CD4-positive, alpha-beta T cell (primary cell): ENCODE measurements around the gene TRIM67. TPM values are rescaled to one million over a fixed set of nuclear protein-coding genes. Genes with fewer than 3 reads are reported as not detected.

Experiments used
- ATAC-seq: fragments of 200-7000 bp; cut with Tn5 transposase; one replicate; pipeline ENCODE4 v1.10.0; 2022; ENCODE audit warnings: mild to moderate bottlenecking; ENCODE audit not compliant: poor library complexity
- CTCF ChIA-PET: fragments of 350-600 bp; sonication (Branson Sonifier 250); formaldehyde crosslinking; loops from one replicate; lab custom pipeline; 2021; ENCODE audit warnings: antibody characterized with exemption, inconsistent platforms; lab: Charles Lee
- POLR2A ChIA-PET: fragments of 350-600 bp; sonication (Branson Sonifier 250); formaldehyde crosslinking; loops from one replicate; lab custom pipeline; 2021; ENCODE audit warnings: antibody characterized with exemption, inconsistent platforms; lab: Charles Lee
- DNase-seq, 14 experiments: peaks; one replicate each; pipeline ENCODE4 v3.0.0-alpha.2; 2013 to 2020; ENCODE audit warnings: mixed read lengths in 2 of 14
- H3K27ac ChIP-seq, 2 donors: one replicate each; pipeline versions ENCODE4 v1.5.1 to v1.7.0; 2013; ENCODE audit warnings: low read length in 2 of 2, low read depth in 1 of 2, mild to moderate bottlenecking in 1 of 2
- H3K27me3 ChIP-seq, 2 experiments: 1 replicate in 1 of 2; 2 replicates in 1 of 2; pipeline versions ENCODE4 v1.6.1 to v1.7.0; 2013; ENCODE audit warnings: low read length in 2 of 2, control low read depth in 1 of 2, mild to moderate bottlenecking in 1 of 2, moderate library complexity in 1 of 2; ENCODE audit not compliant: insufficient read depth in 2 of 2, control insufficient read depth in 1 of 2
- H3K36me3 ChIP-seq: one replicate; pipeline ENCODE4 v1.6.1; 2013; ENCODE audit warnings: low read length, control low read depth; ENCODE audit not compliant: insufficient read depth
- H3K4me1 ChIP-seq: one replicate; pipeline ENCODE4 v1.6.1; 2013; ENCODE audit warnings: low read length, control low read depth; ENCODE audit not compliant: insufficient read depth
- H3K4me3 ChIP-seq: one replicate; pipeline ENCODE4 v1.5.1; 2013; ENCODE audit warnings: mild to moderate bottlenecking, low read length, moderate library complexity
- H3K9me3 ChIP-seq, 2 experiments: 1 replicate in 1 of 2; 2 replicates in 1 of 2; pipeline versions ENCODE4 v1.6.1 to v1.7.0; 2013; ENCODE audit warnings: low read length in 2 of 2, mild to moderate bottlenecking in 2 of 2, control low read depth in 1 of 2, moderate library complexity in 1 of 2; ENCODE audit not compliant: control insufficient read depth in 1 of 2, insufficient read depth in 1 of 2
- H3K27ac Mint-ChIP-seq: one replicate; pipeline ENCODE4 v1.8.0; 2020; ENCODE audit warnings: mixed read lengths
- H3K27me3 Mint-ChIP-seq: one replicate; pipeline ENCODE4 v1.8.0; 2021; ENCODE audit warnings: mixed read lengths
- H3K36me3 Mint-ChIP-seq: one replicate; pipeline ENCODE4 v1.8.0; 2021; ENCODE audit warnings: low read depth, mixed read lengths
- H3K4me1 Mint-ChIP-seq: one replicate; pipeline ENCODE4 v1.8.0; 2021; ENCODE audit warnings: low read depth, mixed read lengths
- H3K4me3 Mint-ChIP-seq: one replicate; pipeline ENCODE4 v1.8.0; 2020; ENCODE audit warnings: mild to moderate bottlenecking, mixed read lengths
- H3K9me3 Mint-ChIP-seq: one replicate; pipeline ENCODE4 v1.8.0; 2020; ENCODE audit warnings: mixed read lengths
- CTCF ChIP-seq: fragments of 200-600 bp; IDR thresholded peaks from one replicate; pipeline ENCODE4 v1.8.0; 2022; ENCODE audit warnings: antibody characterized with exemption, mild to moderate bottlenecking
- intact Hi-C, 2 experiments: fragments of 100-400 bp; cut with DNase I in 1 of 2; cut with micrococcal nuclease in 1 of 2; formaldehyde crosslinking; loops; one replicate each; pipeline versions ENCODE4 v1.15.1 to v1.9.0; 2023 to 2025; cut with DNase I, micrococcal nuclease
- total RNA-seq, 174 experiments: library from RNA in 2 of 174; stranded (reverse) in 2 of 174; gene quantifications; one replicate each; pipeline ENCODE4 v1.2.3 and lab custom pipeline; 2021 to 2026

The TRIM67 gene
- total RNA-seq, 2 experiments from 2014 or later = not detected

- Mint-ChIP-seq H3K36me3 (no peaks in the 10 kb centered on the region), H3K27me3 (peaks cover 64% of the 10 kb centered on the region), H3K27ac (no peak overlapping the region), H3K4me3 (no peak overlapping the region), H3K4me1 (no peaks in the 10 kb centered on the region), H3K9me3 (no peaks in the 10 kb centered on the region)
- Histone ChIP-seq H3K4me3 (no peak overlapping the region), H3K36me3 (no peaks in the 10 kb centered on the region), H3K27ac (no peak overlapping the region), H3K4me1 (no peaks in the 10 kb centered on the region), H3K27me3 (peaks cover 7 to 69% of the 10 kb centered on the region in 2 experiments), H3K9me3 (peaks cover 0 to 4% of the 10 kb centered on the region in 2 experiments)
- TF ChIP-seq CTCF = no peak
- intact Hi-C loops = no loop called here
- no peak for DNase-seq
- no peak for ATAC-seq
- ChIA-PET POLR2A (no interaction called here), CTCF (interaction anchor here (0.6 kb wide), 1 partner anchor 1937 kb away, joined by 3 read pairs; no protein-coding TSS in a partner anchor)
These were observed 19.4 kb downstream of the TRIM67 start for GRCh38 chr1:231181271-231181670.

GRCh38 chr1:231182317-231182716, 20.5 kb downstream of the TRIM67 start:
- Mint-ChIP-seq H3K4me3 (no peak overlapping the region), H3K27ac (no peak overlapping the region), H3K36me3 (no peaks in the 10 kb centered on the region), H3K27me3 (peaks cover 62% of the 10 kb centered on the region), H3K9me3 (no peaks in the 10 kb centered on the region), H3K4me1 (no peaks in the 10 kb centered on the region)
- Histone ChIP-seq H3K9me3 (peaks cover 0 to 4% of the 10 kb centered on the region in 2 experiments), H3K4me1 (no peaks in the 10 kb centered on the region), H3K27ac (no peak overlapping the region), H3K4me3 (no peak overlapping the region), H3K27me3 (peaks cover 8 to 66% of the 10 kb centered on the region in 2 experiments), H3K36me3 (no peaks in the 10 kb centered on the region)
- ATAC-seq (no peak), DNase-seq (no peak)
- POLR2A ChIA-PET = no interaction called here
- CTCF ChIA-PET = no interaction called here
- TF ChIP-seq CTCF = no peak
- intact Hi-C loops = no loop called here

GRCh38 chr1:231183639-231184590, 22.1 kb downstream of the TRIM67 start:
- H3K4me1 ChIP-seq = no peaks in the 10 kb centered on the region
- peaks cover 0 to 6% of the 10 kb centered on the region in 2 experiments for H3K9me3 ChIP-seq
- H3K27ac Mint-ChIP-seq = no peak overlapping the region
- no peak overlapping the region for H3K4me3 ChIP-seq
- no peaks in the 10 kb centered on the region for H3K36me3 ChIP-seq
- no peak for TF ChIP-seq CTCF
- no peak overlapping the region for H3K27ac ChIP-seq
- CTCF ChIA-PET = no interaction called here
- peaks cover 61% of the 10 kb centered on the region for H3K27me3 Mint-ChIP-seq
- H3K36me3 Mint-ChIP-seq = no peaks in the 10 kb centered on the region
- H3K4me1 Mint-ChIP-seq = no peaks in the 10 kb centered on the region
- ATAC-seq (no peak), DNase-seq (no peak)
- POLR2A ChIA-PET = no interaction called here
- intact Hi-C loops = no loop called here
- H3K27me3 ChIP-seq = peaks cover 8 to 66% of the 10 kb centered on the region in 2 experiments
- no peaks in the 10 kb centered on the region for H3K9me3 Mint-ChIP-seq
- no peak overlapping the region for H3K4me3 Mint-ChIP-seq
